Uterus (tissue), 2 donors: ENCODE results near the gene MMRN2.

ENCODE experiments used
- POLR2A ChIP-seq, 2 donors: fragments of 450-650 bp; IDR thresholded peaks; one replicate each; pipeline ENCODE4 v1.6.1; 2016; ENCODE audit warnings: antibody characterized with exemption in 2 of 2, mild to moderate bottlenecking in 1 of 2, moderate library complexity in 1 of 2
- TF ChIP-seq, protein P1 (sequence below), 4 experiments: fragments of 200-600 bp in 2 of 4; fragments of 450-650 bp in 2 of 4; sonication (generic) in 2 of 4; IDR thresholded peaks; one replicate each; pipeline ENCODE4 v1.5.1; 2016 to 2019; ENCODE audit warnings: antibody characterized with exemption in 4 of 4, mild to moderate bottlenecking in 2 of 4, moderate library complexity in 1 of 4

DNA sequence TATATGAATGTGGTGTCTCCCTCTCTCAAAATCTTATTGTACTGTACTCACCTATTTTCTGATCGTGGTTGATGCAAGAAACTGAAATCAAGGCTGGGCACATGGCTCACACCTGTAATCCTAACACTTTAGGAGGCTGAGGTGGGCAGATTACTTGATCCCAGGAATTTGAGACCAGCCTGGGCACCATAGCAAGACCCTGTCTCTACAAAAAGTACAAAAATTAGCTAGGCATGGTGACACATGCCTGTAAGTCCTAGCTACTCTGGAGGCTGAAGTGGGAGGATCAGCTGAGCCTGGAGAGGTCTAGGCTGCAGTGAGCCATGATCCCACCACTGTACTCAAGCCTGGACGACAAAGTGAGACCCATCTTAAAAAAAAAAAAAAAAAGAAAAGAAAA, 16.0 kb downstream of the MMRN2 start:
- TF ChIP-seq, protein P1, sequence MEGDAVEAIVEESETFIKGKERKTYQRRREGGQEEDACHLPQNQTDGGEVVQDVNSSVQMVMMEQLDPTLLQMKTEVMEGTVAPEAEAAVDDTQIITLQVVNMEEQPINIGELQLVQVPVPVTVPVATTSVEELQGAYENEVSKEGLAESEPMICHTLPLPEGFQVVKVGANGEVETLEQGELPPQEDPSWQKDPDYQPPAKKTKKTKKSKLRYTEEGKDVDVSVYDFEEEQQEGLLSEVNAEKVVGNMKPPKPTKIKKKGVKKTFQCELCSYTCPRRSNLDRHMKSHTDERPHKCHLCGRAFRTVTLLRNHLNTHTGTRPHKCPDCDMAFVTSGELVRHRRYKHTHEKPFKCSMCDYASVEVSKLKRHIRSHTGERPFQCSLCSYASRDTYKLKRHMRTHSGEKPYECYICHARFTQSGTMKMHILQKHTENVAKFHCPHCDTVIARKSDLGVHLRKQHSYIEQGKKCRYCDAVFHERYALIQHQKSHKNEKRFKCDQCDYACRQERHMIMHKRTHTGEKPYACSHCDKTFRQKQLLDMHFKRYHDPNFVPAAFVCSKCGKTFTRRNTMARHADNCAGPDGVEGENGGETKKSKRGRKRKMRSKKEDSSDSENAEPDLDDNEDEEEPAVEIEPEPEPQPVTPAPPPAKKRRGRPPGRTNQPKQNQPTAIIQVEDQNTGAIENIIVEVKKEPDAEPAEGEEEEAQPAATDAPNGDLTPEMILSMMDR (IDR thresholded peaks at IDR 0.05): no peak
- TF ChIP-seq POLR2A (IDR thresholded peaks at IDR 0.05): no peak
